HL-60/S4 treated with retinoic acid at 250 ng/mL for 4 days and 3 days (cell line): ENCODE results near the gene PIP5K1B.

Source experiments
- in situ Hi-C: fragments of 300-500 bp; cut with MboI; formaldehyde crosslinking; loops from 2 replicates; pipeline ENCODE4 v1.7.0; 2022; ENCODE audit warnings: low sequenced_read_pairs

Gene PIP5K1B

DNA sequence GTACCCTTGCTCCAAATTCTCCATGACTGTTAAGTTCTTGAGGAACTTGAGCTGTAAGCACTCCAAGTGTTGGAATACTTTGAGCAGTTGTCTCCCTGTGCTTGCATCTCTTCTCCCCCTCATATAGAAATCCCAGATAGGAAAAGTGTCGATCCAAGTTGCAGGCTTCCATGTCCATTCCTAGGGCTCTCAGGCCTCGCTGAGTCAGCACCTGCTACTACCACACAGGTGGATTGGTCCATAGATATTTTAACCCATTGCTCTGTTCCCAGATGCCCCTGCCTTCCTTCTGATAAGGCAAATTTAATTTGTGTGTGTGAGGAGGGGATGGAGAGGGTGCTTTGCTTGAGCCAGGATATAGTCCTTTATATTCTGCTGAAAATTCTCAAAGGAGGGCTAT, 95.8 kb downstream of the PIP5K1B start:
- in situ Hi-C loops = no loop called here

DNA sequence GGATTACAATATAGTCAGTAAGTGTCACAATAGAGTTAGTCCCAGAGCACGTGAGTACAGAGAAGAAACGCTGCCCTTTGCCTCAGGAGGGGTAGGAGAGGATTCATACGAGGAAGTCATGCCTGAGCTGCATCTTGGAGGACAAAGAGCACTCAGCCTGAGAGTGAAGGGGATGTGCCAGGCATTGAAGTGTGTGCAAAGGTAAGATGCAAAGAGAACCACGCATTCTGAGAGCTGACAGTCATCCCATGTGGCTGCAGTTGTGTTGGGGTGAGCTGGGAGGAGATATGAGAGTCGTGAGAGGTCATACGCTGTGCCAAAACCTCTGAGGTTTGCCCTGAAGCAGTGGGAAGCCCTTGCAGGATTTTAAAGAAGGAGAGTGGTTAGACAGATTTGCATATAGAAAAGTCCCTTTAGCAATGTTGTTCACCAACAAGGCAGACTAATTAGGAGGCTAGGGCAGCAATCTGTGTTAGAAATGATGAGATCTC, 97.5 kb downstream of the PIP5K1B start:
- in situ Hi-C loops = no loop called here

GRCh38 chr9:68804911-68805889, 100.2 kb downstream of the PIP5K1B start:
- in situ Hi-C loops = no loop called here

DNA sequence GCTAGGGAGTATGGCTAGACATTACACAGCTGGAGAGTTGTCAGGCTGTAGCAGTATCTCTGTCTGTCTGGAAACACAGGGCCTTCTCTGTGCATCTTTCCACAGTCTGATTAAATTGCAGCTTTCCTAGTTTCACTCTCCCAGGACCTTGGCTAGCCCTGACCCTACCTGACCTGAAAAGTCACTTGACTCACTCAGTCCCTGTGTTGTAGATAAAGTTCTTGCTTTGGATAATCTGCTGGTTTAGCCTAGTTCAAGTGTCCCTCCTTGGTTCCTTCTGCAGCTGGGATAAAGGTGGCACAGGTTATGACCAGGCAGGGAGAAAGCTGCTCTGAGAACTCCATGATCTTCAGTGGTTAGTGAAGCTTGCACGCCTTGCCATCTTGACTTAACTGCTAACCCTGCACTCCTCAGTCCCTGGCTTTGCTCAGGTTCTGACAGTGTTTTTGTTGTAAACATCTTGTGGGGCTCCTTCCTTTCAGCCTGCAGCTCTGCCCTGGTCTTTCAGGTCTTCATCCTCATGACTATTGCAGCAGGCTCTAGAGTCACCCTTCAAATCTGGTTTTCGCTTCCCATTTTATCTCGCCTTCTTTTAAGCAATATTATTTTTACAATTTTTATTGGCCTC, 101.0 kb downstream of the PIP5K1B start:
- in situ Hi-C loops = no loop called here

- in situ Hi-C loops = no loop called here
Observed at GRCh38 chr9:68808338-68808890, 103.4 kb downstream of the PIP5K1B start.

GRCh38 chr9:68817079-68817875, 112.2 kb downstream of the PIP5K1B start:
- in situ Hi-C loops = no loop called here

DNA sequence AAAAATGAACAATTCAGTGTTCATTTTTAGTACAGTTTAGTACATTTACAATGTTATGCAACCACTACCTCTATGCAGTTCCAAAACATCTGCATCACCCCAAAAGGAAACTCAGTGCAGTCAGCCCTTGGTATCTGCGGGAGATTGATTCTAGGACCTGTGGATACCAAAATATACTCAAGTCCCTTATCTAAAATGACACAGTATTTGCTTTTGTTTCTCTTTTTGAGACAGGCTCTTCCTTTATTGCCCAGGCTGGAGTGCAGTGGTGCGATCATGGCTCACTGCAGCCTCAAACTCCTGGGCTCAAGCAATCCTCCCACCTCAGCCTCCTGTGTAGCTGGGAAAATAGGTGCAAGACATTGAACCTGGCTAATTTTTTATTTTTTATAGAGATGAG, 114.0 kb downstream of the PIP5K1B start:
- in situ Hi-C loops = no loop called here

DNA sequence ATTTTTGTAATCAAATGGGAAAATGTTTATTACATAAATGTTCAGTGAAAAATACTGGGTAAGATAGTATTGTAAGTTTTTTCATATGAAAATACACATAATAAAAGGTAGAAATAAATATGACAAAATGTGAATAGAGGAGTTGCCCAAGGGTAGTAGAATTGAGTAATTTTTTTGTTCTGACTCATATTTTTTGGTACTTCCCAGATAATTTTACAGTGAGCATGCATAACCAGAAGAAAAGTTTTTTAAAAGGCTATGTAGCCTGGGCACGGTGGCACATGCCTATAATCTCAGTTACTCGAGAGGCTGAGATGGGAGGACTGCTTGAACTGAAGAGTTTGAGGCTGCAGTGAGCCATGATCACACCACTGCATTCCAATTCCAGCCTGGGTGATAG, 116.9 kb downstream of the PIP5K1B start:
- in situ Hi-C loops = no loop called here

DNA sequence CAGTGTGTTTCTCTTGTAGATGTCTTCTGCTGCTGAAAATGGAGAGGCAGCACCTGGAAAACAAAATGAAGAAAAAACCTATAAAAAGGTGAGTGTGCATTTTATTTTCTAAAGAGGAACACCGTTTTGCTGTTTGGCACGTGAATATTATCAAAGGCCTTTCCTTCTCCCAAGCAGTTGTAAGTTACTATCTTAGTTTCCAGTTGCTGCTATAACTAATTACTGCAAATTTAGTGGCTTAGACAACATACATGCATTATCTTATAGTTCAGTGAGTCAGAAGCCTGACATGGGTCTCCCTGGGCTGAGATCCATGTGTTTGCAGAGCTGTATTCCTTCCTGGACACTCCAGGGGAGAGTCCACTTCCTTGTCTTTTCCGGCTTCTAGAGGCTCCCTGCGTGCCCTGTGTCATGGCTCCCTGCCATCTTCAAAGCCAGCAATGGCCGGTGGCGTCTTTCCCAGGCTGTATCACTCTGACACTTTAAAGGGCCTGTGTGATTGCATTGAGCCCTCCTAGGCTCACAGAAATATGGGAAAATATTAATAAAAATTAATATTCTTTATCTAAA, 117.6 kb downstream of the PIP5K1B start:
- in situ Hi-C loops = no loop called here

DNA sequence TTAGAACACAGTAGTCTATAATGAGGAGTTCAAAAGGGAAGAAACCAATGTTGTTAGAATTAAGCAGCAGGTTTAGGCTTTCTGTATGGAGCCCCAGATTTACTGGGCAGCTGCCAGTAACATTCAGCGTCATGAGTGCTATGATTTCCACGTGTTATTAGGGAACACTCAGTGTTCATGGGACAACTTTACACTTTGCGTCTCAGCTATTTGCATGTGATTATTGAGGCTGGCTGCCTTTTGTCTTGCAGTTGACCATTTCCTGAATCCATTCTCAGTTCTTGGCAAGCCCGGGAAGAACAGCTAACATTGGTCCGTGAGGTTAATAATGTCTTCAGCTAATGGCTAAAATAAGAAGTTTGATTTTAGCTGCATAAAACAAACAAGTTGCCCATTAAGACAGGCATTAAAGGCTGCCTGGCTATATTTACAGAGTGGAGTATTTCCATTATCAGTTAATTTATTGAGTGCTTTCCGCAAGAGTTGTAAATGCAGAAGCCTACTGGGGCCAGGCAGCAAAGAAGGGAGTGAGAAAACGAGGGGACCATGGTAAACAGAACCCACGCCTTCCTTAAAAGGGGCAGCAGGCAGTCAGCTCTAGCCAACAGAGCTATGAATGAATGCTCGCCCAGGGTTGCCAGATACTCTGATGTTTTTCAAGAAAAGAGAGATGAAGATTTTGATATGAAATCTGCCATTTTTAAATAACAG, 120.9 kb downstream of the PIP5K1B start:
- in situ Hi-C loops = no loop called here

- in situ Hi-C loops = no loop called here
Observed at GRCh38 chr9:68827837-68828744, 123.1 kb downstream of the PIP5K1B start.

GRCh38 chr9:68832101-68832500, 127.1 kb downstream of the PIP5K1B start:
- in situ Hi-C loops = no loop called here

DNA sequence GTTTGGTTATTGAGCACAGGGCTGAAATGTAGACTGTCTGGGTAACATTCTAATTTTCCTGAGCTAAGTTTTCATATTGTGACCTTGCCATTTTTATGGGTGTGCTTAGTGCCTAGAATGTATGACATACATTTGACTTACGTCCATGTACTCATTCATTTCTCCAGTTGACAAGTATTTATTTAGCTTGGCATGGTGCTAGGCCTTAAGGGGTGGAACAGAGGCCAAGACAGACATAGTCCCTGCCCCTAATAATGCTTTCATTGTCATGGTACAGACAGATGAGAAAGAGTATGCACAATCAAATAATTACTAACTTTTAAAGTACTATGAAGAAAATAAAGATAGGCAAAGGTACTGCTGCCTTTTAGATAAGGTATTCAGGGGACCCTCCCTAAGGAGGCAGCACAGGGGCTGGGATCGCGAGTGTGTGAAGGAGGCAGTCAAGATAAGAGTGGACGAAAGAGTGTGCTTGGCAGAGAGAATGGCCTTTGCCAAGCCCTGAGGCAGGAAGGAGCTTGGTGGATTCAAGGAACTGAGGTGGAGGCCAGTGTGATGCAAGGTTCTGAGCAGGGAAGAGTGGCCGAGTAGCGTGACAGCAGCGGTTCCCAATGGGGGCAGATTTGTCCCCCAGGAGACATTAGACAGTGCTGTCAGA, 128.0 kb downstream of the PIP5K1B start:
- in situ Hi-C loops = no loop called here

DNA sequence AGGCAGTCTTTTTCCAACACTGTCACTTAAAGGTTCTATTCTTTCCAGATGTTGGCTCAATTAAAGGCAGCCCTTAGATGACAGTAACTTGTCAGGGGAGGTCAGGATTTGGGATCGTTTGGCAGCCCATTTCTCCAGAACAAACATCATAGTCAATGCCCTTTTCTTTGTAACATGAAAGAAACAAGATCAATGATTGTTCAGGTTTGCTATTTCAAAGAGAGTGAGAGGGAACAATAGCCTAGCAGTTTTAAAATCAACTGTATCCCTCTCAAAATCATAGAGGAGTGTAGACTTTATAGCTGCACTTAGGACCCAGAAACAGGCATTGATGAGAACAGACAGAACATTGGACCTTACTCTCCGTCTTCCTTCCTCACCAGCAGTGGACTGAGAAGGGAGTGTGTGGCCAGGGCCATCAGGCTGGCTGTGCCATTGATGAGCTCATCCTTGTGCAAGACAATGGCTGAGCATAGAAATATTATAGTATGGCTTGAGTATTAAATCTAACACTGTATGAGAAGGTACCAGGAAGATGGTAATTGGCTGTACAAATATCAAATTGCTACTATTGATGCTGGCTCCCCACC, 130.0 kb downstream of the PIP5K1B start:
- in situ Hi-C loops = no loop called here

DNA sequence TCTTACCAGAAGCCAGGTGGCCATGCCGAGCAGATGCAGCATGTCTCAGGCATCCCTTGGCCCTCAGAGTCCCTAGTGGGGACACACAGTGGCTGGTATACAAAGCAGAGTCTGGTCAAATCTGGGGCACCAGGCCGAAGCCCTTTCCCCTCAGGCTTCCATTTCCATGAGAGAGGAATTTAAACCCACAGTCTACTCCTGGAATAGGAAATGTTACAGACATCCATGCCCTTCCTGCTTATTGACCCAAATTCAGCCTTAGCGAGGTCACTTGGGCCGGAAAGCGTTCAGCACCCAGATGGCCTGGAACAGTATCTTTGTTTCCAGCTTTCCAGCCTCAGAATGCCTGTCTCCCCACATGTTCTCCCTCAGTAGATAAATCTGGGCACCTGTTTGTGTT, 131.7 kb downstream of the PIP5K1B start:
- in situ Hi-C loops = no loop called here

- in situ Hi-C loops = no loop called here
Observed at GRCh38 chr9:68838245-68838644, 133.2 kb downstream of the PIP5K1B start.

- in situ Hi-C loops = no loop called here
Observed at GRCh38 chr9:68841276-68842052, 136.4 kb downstream of the PIP5K1B start.
